Epithelial cell of esophagus (primary cell): ENCODE results near the gene AKAP13.

ENCODE experiments used
- DNase-seq: peaks from one replicate; pipeline ENCODE4 v3.0.0; 2010; ENCODE audit warnings: low read depth
- H3K4me3 ChIP-seq: 2 replicates; pipeline ENCODE4 v1.5.1; 2011; ENCODE audit warnings: mild to moderate bottlenecking, low read length, control low read depth
- CTCF ChIP-seq: IDR thresholded peaks from 2 replicates; pipeline ENCODE4 v1.5.1; 2011; ENCODE audit warnings: low read depth, mild to moderate bottlenecking, low read length, control low read depth, inconsistent platforms; ENCODE audit not compliant: insufficient read depth; ENCODE audit errors: missing control alignments

AKAP13 gene

GRCh38 chr15:85571780-85572179 lies 191.4 kb downstream of the AKAP13 start:
- no peak overlapping the region for H3K4me3 ChIP-seq
- TF ChIP-seq CTCF: no peak
- DNase-seq: no peak

- no peak overlapping the region for H3K4me3 ChIP-seq
- no peak for TF ChIP-seq CTCF
- DNase-seq: no peak
Observed at GRCh38 chr15:85576392-85576791, 196.0 kb downstream of the AKAP13 start.

- H3K4me3 ChIP-seq: no peak overlapping the region
- no peak for TF ChIP-seq CTCF
- no peak for DNase-seq
Observed at GRCh38 chr15:85578941-85579701, 198.7 kb downstream of the AKAP13 start.

- no peak for DNase-seq
- no peak for TF ChIP-seq CTCF
- H3K4me3 ChIP-seq: no peak overlapping the region
Observed at GRCh38 chr15:85579957-85580694, 199.7 kb downstream of the AKAP13 start.

GRCh38 chr15:85580879-85581278 lies 200.5 kb downstream of the AKAP13 start:
- DNase-seq: peak; percentile 12
- no peak for TF ChIP-seq CTCF
- H3K4me3 ChIP-seq: no peak overlapping the region

- no peak for DNase-seq
- no peak for TF ChIP-seq CTCF
- no peak overlapping the region for H3K4me3 ChIP-seq
Observed at GRCh38 chr15:85581495-85581894, 201.1 kb downstream of the AKAP13 start.
